ENCODE results near the gene CMC2. TPM values are rescaled to one million over a fixed set of nuclear protein-coding genes. Genes with fewer than 3 reads are reported as not detected.
A peak's percentile ranks its signal among the peaks of the same experiment; 100 is the strongest.

The CMC2 gene
- total and polyA plus RNA-seq, 2 of the 13 experiments (the other 11 are each of a cell fraction or from before 2014, with no cell fraction given) = 116 to 129 TPM

GRCh38 chr16:80931801-80932707 lies 74.6 kb downstream of the CMC2 start (continued):
- no peak for TF ChIP-seq ZNF609 (CRISPR knock-in tag; IDR thresholded peaks at IDR 0.05; ENCODE audit: borderline replicate concordance)
- TF ChIP-seq ESRRA (CRISPR knock-in tag; IDR thresholded peaks at IDR 0.05; ENCODE audit: low read depth) = no peak
- no peak; the same call in 1 of the 2 replicates for TF ChIP-seq SATB2 (CRISPR knock-in tag; IDR thresholded peaks at IDR 0.05)
- TF ChIP-seq, protein P1, sequence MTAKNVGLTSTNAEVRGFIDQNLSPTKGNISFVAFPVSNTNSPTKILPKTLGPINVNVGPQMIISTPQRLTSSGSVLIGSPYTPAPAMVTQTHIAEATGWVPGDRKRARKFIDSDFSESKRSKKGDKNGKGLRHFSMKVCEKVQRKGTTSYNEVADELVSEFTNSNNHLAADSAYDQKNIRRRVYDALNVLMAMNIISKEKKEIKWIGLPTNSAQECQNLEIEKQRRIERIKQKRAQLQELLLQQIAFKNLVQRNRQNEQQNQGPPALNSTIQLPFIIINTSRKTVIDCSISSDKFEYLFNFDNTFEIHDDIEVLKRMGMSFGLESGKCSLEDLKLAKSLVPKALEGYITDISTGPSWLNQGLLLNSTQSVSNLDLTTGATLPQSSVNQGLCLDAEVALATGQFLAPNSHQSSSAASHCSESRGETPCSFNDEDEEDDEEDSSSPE (CRISPR knock-in tag; IDR thresholded peaks at IDR 0.05) = peak; percentile 85; the same call in 1 of the 2 replicates
- TF ChIP-seq, protein P2, sequence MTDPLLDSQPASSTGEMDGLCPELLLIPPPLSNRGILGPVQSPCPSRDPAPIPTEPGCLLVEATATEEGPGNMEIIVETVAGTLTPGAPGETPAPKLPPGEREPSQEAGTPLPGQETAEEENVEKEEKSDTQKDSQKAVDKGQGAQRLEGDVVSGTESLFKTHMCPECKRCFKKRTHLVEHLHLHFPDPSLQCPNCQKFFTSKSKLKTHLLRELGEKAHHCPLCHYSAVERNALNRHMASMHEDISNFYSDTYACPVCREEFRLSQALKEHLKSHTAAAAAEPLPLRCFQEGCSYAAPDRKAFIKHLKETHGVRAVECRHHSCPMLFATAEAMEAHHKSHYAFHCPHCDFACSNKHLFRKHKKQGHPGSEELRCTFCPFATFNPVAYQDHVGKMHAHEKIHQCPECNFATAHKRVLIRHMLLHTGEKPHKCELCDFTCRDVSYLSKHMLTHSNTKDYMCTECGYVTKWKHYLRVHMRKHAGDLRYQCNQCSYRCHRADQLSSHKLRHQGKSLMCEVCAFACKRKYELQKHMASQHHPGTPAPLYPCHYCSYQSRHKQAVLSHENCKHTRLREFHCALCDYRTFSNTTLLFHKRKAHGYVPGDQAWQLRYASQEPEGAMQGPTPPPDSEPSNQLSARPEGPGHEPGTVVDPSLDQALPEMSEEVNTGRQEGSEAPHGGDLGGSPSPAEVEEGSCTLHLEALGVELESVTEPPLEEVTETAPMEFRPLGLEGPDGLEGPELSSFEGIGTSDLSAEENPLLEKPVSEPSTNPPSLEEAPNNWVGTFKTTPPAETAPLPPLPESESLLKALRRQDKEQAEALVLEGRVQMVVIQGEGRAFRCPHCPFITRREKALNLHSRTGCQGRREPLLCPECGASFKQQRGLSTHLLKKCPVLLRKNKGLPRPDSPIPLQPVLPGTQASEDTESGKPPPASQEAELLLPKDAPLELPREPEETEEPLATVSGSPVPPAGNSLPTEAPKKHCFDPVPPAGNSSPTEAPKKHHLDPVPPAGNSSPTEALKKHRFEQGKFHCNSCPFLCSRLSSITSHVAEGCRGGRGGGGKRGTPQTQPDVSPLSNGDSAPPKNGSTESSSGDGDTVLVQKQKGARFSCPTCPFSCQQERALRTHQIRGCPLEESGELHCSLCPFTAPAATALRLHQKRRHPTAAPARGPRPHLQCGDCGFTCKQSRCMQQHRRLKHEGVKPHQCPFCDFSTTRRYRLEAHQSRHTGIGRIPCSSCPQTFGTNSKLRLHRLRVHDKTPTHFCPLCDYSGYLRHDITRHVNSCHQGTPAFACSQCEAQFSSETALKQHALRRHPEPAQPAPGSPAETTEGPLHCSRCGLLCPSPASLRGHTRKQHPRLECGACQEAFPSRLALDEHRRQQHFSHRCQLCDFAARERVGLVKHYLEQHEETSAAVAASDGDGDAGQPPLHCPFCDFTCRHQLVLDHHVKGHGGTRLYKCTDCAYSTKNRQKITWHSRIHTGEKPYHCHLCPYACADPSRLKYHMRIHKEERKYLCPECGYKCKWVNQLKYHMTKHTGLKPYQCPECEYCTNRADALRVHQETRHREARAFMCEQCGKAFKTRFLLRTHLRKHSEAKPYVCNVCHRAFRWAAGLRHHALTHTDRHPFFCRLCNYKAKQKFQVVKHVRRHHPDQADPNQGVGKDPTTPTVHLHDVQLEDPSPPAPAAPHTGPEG (CRISPR knock-in tag; IDR thresholded peaks at IDR 0.05) = peak; percentile 78; the same call in 1 of the 2 replicates
- peak; percentile 21; the same call in 1 of the 2 replicates for TF ChIP-seq NRL (CRISPR knock-in tag; IDR thresholded peaks at IDR 0.05; ENCODE audit: borderline replicate concordance)
- TF ChIP-seq ZFX (CRISPR knock-in tag; IDR thresholded peaks at IDR 0.05; ENCODE audit: low read depth) = peak; percentile 89
- peak; percentile 79 for TF ChIP-seq HOXA5 (CRISPR knock-in tag; IDR thresholded peaks at IDR 0.05)
- no peak for TF ChIP-seq THYN1 (CRISPR knock-in tag; IDR thresholded peaks at IDR 0.05; ENCODE audit: borderline replicate concordance, low read depth)
- TF ChIP-seq CAMTA2 (CRISPR knock-in tag; IDR thresholded peaks at IDR 0.05; ENCODE audit: borderline replicate concordance) = no peak
- peak; percentile 51 for TF ChIP-seq YEATS4 (CRISPR knock-in tag; IDR thresholded peaks at IDR 0.05; ENCODE audit: borderline replicate concordance)
- TF ChIP-seq KDM5B (CRISPR knock-in tag; IDR thresholded peaks at IDR 0.05; ENCODE audit: borderline replicate concordance) = peak; percentile 31; the same call in 1 of the 2 replicates
- TF ChIP-seq ZNF225 (CRISPR knock-in tag; IDR thresholded peaks at IDR 0.05) = no peak
- peak; percentile 72; the same call in 1 of the 2 replicates for TF ChIP-seq ZNF563 (CRISPR knock-in tag; IDR thresholded peaks at IDR 0.05)
- TF ChIP-seq KDM2A (CRISPR knock-in tag; IDR thresholded peaks at IDR 0.05; ENCODE audit: borderline replicate concordance, low read depth) = peak; percentile 48; the same call in 1 of the 2 replicates
